HG03039 (cell line): ENCODE measurements around the gene WDR64.
A peak's percentile ranks its signal among the peaks of the same experiment; 100 is the strongest.

Experiments
- ATAC-seq: cut with Tn5 transposase; IDR thresholded peaks from one replicate; pipeline ENCODE4 v1.9.1; 2021; ENCODE audit warnings: mild to moderate bottlenecking, moderate library complexity; ENCODE audit not compliant: unreplicated experiment

The WDR64 gene

GRCh38 chr1:241834733-241835377 is 182.8 kb downstream of the WDR64 start:
- no peak for ATAC-seq

- no peak for ATAC-seq
These were observed 184.9 kb downstream of the WDR64 start for GRCh38 chr1:241836941-241837340.

GRCh38 chr1:241837416-241837815 is 185.3 kb downstream of the WDR64 start:
- ATAC-seq: no peak

- ATAC-seq: no peak
These were observed 185.8 kb downstream of the WDR64 start for GRCh38 chr1:241837901-241838300.

- ATAC-seq: no peak
These were observed 186.8 kb downstream of the WDR64 start for GRCh38 chr1:241838897-241839296.

DNA sequence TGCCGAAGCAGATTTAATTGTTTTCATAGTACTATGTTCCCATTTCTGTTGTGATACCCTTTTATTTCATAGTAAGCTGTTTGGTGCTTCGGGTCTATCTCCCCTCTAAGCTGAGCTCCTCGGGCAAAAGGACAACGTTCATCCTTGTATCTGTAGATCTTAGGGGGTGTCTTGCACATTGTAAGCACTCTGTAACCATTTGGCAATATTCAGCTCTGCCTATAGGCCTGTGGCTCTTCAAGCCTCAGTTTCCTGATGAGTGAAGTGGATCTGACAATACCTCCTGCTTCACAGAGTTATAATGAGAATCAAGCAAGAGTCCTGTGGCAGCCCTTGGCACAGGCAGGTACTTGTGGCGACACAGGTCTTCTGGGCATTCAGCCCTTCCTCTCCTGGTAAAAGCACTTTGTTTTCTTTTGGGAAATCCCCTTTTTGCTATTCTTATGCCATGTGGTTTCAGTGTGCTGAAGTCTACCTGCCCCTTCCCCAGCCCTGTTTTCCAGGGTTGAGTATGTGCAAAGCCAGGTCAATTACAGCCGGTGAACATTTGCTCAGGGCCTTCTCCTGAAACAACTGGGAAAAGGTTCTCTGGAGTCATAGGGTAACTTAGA is 187.4 kb downstream of the WDR64 start:
- peak; percentile 59 for ATAC-seq

DNA sequence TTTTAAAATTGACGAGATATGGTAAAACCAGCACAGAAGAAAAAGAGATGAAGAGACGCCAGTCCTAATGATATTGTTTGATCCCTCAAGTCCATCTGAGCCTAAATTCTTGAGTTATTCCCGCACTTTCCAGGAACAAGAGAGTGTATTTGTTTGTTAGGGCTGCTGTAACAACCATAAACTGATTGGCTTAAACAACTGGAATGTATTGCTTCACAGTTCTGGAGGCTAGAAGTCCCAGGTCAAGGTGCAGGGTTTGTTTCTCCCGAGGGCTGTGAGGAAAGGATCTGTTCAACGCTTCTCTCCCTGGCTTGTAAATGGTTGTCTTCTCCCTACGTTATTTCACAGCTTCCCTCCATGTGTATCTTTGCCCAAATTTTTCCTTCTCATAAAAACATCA is 188.1 kb downstream of the WDR64 start:
- ATAC-seq: no peak

DNA sequence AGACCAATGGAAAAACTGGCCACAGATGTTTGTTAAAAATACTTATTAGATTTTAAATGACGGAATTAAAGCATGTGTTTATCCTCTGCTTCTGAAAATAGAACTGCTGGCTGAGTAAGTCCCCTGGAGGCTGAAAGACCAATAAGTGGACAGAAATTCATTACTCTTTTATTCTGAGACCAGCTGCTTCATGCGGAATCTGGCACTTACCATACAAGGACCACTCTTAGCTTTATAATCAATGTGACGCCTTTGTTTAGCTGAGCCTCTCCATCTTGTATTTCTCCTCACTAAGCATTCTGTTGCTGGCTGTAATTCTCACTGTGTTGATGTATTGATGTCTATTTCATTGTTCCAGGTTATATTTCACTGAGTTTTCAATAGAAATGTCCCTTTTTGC is 189.6 kb downstream of the WDR64 start:
- no peak for ATAC-seq

DNA sequence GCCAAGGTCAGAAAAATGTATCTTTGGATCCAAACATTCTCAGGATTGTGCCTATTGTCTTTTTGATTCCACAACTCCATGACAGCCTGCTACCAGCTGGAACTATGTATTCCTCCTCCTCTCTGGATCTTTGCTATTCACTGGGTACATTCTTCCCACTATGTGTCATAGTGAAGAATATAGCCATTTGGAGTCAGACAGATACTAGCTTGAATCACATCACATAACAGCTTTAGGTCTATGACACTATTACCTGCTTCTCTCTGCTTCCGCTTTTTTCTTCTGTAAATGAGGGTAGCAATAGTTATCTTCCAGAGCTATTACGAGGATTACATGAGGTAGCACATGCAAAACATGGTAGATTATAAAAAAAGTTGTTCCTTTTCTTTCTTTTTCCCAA is 190.5 kb downstream of the WDR64 start:
- ATAC-seq: no peak

- no peak for ATAC-seq
These were observed 192.5 kb downstream of the WDR64 start for GRCh38 chr1:241844593-241844992.

- ATAC-seq: no peak
These were observed 194.3 kb downstream of the WDR64 start for GRCh38 chr1:241846375-241846774.

DNA sequence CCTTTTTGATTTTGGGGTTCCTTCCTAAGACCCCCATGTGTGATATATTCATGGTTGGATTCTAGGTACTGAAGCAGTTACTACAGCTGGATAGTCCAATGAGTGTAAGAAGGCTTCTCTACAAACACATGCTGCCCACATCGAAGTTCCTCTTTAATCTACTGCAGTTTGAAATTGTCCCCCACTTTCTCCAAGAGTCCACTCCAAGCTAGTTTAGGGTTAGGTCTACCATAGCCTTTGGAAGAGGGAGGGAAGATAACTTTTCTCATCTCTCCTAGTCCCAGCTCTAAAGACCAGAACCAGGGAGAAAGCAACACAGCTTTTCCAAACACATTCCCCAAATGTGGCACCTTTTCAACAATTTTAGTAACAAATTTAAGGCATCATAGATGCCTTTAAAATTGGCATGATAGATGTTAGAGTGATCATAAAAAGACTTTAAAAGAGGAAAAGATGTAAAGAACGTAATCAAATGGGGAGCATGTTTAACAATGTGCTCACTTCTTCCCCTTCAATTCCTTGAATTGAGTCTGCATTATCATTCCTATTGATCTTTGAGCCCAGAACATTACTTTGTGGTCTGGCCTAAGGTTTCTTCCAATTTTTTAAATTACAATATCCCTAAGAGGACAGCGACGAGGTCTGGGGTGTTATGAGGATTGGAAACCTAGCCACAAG is 194.9 kb downstream of the WDR64 start:
- no peak for ATAC-seq

DNA sequence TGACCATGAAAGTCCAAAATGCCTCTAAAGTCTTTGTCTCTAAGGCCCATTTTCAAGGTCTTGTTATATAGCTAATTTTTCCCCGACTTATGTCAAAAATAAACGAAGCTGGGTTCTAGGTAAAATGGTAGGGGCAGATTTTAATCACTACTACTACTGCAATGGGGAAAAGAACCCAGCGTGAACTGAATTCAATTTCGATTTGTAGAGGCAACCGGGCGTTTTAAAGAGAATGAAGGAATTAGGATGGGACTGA is 195.4 kb downstream of the WDR64 start:
- no peak for ATAC-seq

DNA sequence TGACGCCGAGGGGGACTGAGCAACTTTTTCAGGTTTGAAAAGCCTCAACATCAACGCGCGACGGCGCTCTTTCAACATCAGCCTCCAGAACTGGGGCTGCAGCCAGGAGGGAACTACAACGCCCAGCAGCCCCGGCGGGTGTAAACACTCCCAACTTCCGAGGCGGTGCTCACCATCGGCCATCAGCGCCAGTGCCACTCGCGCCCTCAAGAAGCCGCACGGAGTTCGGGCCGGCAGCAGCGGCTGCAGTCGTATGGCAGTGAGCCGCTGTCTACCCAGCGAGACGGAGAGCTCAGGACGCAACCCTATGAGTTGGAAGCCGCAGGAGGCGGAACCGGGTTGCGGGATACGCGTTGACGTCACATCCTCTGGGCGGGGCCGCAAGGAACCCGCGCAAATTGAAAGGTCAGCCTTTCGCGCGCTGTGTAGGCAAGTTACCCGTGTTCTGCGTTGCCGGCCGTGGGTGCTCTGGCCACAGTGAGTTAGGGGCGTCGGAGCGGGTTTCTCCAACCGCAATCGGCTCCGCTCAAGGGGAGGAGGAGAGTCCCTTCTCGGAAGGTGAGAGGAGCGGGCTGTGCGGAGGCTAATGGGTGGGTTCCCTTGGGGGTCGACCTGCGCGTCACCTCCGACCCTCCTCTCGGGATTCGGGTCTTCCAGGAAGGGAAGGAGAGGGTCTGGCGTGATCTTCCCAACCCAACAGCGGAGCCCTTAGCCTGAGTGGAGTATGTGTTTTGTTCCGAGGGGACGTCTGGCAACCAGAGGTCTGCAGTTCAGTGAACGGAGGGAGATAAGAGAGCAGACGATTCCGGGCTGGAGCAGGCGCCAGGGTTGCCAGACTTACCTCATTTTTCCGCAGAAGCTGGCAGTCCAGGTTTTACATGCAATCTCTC is 196.0 kb downstream of the WDR64 start, which contains the start of gene EXO1:
TSS of gene EXO1 (plus strand) at position 409 of the 890 bp plus-strand sequence. CDS start 2,222 bp downstream, outside the sequence.
- peak; percentile 96 for ATAC-seq

DNA sequence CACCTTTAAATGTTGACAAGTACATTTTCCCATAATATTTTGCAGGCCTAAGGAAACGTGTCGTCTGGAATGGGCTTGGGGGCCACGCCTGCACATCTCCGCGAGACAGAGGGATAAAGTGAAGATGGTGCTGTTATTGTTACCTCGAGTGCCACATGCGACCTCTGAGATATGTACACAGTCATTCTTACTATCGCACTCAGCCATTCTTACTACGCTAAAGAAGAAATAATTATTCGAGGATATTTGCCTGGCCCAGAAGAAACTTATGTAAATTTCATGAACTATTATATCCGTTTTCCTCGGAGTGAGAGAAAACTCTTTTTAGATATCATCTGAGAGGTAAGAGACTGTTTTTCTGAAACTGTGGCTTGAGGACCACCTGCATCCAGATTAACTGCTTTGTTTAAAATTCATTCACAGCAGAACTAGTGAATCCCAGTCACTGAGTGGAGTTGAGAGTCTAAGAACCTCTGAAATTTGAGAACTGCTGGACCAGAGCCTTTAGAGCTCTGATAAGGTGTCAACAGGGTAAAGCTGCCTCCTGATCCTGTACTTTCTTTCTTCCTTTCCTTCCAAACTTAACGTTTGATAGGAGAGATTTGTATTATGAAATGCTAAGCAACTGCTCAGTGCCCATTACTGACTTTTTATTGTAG is 196.7 kb downstream of the WDR64 start:
- ATAC-seq: no peak

DNA sequence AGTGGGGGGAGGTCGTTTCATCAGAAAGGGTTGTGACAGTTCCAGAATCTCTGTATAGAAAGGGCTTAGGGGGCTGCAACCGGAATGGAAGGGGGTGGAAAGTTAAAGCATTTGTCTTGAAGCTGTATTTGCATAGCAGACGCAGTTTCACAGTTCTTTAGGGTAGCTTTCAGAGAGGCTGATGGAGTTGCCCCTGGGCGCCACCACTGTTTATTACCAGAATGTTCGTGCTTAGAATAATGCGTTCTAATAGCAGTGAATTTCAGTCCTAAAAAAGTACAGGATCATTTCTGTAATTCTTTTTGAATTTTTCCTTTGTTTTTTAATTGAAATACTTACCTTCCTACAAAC is 197.2 kb downstream of the WDR64 start:
- no peak for ATAC-seq
